HG03571 (cell line): ENCODE data around the gene TTYH1.

ENCODE experiments used
- ATAC-seq: cut with Tn5 transposase; IDR thresholded peaks from one replicate; pipeline ENCODE4 v1.9.1; 2021; ENCODE audit not compliant: unreplicated experiment

Gene TTYH1

GRCh38 chr19:54473892-54474372 is 58.7 kb downstream of the TTYH1 start:
- no peak for ATAC-seq

DNA sequence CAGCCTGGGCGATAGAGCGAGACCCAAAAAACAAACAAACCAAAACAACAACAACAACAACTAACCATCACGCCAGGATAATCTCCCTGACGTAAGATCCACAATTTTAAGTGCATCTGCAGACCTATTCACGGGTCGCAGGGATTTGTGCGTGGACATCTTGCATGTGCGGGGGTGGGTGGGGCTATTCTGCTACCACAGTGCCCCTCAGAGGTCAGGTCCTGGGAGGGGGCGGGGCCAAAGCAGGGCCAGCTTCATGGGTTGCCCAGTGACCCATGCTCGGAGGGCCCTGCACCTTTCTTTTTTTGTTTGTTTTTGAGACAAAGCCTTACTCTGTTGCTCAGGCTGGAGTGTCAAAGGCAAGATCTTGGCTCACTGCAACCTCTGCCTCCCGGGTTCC is 60.4 kb downstream of the TTYH1 start:
- no peak for ATAC-seq

DNA sequence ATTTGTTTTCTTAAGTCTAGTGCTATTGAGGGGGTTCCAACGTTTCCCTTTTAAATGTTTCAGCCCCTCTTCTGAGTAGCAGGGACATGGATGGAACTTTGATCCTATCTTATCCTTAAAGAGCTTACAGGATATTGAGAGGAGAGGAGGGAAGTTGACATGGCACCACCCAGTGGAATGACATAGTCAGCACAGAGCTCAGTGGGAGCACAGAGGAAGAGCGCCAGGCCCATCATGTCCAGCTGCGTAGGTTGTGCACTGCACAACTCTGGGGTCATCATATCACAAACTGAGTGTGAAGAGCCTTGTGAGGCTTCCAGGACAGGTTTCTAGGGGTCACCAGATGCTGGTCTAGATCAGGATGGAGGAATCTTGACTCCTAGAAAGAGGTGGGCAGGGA is 62.4 kb downstream of the TTYH1 start:
- ATAC-seq, result no peak

GRCh38 chr19:54478677-54479266 is 63.5 kb downstream of the TTYH1 start:
- no peak for ATAC-seq

GRCh38 chr19:54480051-54480450 is 64.8 kb downstream of the TTYH1 start:
- ATAC-seq, result no peak

DNA sequence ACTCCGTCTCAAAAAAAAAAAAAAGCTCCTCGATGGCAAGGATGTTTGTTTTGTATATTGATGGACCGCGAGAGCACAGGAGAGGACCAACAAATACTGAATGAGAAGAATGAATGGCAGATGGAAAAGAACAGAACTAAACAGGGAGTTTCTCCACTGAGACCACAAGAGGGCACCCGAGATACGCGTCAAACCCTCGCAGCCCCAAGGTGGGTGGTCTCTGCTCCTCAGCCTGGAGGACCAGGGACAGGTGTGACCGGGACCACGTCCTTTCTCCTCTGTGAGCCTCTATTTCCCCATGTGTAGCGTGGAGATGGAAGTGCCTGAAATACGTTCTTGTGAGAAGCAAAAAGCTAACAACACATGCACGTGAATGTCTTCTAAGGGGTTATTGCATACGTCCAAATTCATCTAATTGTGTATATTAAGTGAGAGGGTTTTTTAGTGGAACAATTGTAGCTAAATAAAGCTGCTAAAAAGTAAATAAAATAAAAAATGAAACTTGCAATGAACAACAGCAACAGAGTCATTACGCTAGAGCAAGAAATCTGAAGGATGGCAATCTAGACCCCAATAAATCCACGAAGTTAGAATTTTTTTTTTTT is 66.2 kb downstream of the TTYH1 start:
- no peak for ATAC-seq

DNA sequence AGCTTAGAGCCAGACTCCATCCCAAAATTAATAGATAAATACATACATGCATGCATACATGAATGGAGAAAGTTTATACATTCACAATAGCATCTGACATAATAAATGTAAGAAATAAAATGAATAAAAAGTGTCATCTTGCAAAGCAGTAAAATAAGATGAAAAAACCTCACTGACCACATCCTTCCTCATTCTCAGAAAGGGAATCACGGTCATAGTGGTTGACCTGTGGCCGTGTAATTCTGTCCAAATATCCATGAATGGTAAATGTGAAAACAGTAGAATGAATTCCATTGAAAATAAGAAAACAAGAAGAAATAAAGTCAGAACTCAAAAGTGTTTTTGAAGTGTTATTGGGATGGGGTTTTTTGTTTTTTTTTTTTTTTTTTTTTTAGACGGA is 67.6 kb downstream of the TTYH1 start:
- ATAC-seq, result no peak

GRCh38 chr19:54484451-54484850 is 69.2 kb downstream of the TTYH1 start:
- ATAC-seq, result no peak

- no peak for ATAC-seq
Observed at GRCh38 chr19:54485851-54486250, 70.6 kb downstream of the TTYH1 start.
